Astrocyte (in vitro differentiated cells and primary cell): Measurements from ENCODE around the gene ZNF277.

Experiments used
- EZH2 ChIP-seq: IDR thresholded peaks from 2 replicates; pipeline ENCODE4 v1.6.1; 2012; ENCODE audit warnings: mild to moderate bottlenecking, low read length, inconsistent platforms; ENCODE audit not compliant: insufficient read depth
- TF ChIP-seq, protein P1 (sequence below): IDR thresholded peaks from 2 replicates; pipeline ENCODE4 v1.5.1; 2011; ENCODE audit warnings: low read depth, mild to moderate bottlenecking, inconsistent platforms, low read length, moderate library complexity; ENCODE audit not compliant: insufficient read depth

DNA sequence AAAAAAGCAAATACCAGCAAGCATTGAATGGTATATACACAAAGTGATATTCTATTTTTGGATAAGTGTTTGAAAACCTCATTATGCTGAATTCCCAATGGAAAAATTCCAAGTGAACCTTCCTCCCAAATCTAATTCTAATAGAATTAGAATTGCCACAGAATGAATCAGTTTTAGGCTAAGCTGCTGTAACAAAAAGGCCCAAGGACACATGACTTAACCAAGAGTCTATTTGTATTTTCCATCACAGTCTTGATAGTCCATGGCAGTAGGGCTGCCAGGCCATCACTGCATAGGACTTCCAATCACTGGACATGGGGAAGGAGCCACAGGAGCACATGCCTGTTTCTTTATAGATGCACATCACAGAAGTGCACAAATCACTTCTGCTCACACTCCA is 152.6 kb downstream of the ZNF277 start:
- TF ChIP-seq, protein P1, sequence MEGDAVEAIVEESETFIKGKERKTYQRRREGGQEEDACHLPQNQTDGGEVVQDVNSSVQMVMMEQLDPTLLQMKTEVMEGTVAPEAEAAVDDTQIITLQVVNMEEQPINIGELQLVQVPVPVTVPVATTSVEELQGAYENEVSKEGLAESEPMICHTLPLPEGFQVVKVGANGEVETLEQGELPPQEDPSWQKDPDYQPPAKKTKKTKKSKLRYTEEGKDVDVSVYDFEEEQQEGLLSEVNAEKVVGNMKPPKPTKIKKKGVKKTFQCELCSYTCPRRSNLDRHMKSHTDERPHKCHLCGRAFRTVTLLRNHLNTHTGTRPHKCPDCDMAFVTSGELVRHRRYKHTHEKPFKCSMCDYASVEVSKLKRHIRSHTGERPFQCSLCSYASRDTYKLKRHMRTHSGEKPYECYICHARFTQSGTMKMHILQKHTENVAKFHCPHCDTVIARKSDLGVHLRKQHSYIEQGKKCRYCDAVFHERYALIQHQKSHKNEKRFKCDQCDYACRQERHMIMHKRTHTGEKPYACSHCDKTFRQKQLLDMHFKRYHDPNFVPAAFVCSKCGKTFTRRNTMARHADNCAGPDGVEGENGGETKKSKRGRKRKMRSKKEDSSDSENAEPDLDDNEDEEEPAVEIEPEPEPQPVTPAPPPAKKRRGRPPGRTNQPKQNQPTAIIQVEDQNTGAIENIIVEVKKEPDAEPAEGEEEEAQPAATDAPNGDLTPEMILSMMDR: no peak
- no peak for TF ChIP-seq EZH2
